ENCODE results near the gene FOXL2NB.

Gene FOXL2NB

GRCh38 chr3:138933068-138933668 is 13.8 kb upstream of the FOXL2NB start:
- ATAC-seq: no peak
- no peak for DNase-seq

- no peak for ATAC-seq
- no peak for DNase-seq
These were observed 12.9 kb upstream of the FOXL2NB start for GRCh38 chr3:138933981-138934691.

DNA sequence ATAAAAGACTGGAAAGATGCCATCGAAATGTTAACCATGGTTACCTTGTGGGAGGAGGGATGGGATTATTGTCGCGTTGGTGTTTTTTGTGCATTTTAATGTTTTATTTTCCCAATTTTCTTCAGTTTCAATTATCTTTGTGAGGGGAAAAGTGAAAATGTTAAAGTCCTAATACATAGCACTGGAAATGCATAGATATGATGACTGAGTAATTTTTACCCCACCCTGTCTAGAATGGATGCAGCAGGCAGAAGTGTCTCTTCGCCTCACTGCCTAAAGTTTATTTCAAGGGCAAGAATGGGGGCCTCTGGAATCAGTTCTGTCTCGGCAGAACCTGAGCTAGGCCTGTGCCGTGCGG is 11.5 kb upstream of the FOXL2NB start:
- DNase-seq: no peak
- no peak for ATAC-seq

DNA sequence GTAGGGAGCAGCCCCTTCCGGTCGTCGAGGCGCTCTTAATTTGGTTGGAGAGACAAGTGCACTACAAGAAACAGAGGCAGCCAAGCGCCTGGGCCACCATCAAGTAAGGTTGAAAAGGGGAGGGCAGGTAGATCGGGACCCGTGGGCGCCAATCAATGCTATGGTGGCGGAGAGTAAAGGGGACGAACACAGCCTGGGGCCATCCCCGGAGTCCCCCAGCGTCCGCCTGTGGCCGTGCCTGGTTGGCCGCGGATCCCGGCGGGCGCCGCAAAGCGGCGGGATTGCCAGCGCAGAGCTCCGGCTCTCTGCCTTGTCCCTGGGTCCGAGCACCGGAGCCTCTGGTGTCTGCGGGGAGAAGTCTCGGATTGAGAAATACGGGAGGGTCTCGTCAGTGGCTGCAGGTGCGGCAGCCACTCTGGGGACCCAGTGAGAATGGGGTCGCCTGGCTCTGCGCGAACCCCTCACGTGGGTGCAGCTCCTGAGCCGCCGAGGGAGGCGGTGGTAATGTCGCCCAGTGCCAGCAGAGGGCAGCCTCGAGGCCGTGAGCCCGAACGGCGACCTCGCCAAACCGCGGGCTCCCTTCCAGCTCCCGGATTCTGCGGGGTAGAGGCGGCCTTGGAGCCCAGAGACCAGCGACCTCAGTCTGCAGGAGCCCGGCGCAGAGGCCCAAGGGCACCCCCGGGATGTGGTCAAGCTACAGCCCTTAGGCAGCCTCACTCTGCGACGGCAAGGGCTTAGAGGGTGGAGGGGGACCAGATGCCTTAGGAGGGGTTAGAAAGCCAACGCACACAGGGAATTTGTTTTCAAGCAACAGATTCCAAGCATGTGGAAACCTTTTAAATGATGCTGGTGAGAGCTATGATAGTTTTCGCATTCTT is 10.9 kb upstream of the FOXL2NB start:
- DNase-seq (peak; percentile 82), ATAC-seq (peak; percentile 75)

GRCh38 chr3:138936741-138937689 is 10.0 kb upstream of the FOXL2NB start:
- DNase-seq (no peak), ATAC-seq (no peak)

- DNase-seq: no peak
- no peak for ATAC-seq
These were observed 9.3 kb upstream of the FOXL2NB start for GRCh38 chr3:138937690-138938055.

DNA sequence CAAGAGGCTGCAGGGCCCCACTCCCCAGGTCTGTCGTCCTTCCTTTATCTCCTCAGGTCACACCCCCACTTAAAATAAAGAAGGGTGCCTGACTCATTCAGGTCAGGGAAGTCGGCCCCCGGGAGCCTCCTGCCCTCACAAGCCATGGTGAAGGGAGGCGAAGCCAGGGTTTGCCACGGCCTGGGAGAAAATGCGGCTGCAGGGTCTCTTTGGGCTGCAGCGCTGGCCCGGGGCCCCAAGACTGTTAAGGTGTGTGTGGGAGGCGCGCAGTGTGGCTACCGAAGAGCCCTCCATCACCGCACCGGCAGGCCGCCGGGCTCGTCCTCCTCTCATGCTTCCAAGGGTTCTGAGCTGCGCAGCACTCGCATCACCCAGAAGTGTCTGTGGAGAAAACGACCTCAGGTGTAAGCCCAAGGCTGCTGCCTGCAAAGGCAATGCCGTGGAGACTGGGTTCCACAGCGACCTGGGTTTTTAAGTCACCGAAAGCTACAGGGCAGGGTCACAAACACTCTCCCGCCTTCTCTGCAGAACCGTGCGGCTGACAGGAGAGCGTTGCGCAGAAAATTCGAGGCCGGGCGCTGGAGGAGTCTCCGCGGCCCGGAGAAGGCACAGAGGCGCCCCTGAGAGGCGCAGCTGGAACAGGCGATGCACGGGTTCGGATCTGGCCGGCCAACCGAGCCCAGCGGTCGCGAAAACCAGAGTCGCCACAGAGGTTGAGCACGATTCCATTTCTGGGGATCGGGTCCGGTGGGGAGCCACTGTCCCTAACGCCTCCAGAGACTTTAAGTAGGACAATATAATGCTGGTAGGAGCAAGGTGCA is 8.8 kb upstream of the FOXL2NB start:
- ATAC-seq (no peak), DNase-seq (no peak)

GRCh38 chr3:138938877-138939560 is 8.0 kb upstream of the FOXL2NB start:
- DNase-seq: no peak
- no peak for ATAC-seq

- ATAC-seq (no peak), DNase-seq (no peak)
These were observed 7.3 kb upstream of the FOXL2NB start for GRCh38 chr3:138939561-138940241.

- DNase-seq (no peak), ATAC-seq (no peak)
These were observed 6.6 kb upstream of the FOXL2NB start for GRCh38 chr3:138940446-138940845.

DNA sequence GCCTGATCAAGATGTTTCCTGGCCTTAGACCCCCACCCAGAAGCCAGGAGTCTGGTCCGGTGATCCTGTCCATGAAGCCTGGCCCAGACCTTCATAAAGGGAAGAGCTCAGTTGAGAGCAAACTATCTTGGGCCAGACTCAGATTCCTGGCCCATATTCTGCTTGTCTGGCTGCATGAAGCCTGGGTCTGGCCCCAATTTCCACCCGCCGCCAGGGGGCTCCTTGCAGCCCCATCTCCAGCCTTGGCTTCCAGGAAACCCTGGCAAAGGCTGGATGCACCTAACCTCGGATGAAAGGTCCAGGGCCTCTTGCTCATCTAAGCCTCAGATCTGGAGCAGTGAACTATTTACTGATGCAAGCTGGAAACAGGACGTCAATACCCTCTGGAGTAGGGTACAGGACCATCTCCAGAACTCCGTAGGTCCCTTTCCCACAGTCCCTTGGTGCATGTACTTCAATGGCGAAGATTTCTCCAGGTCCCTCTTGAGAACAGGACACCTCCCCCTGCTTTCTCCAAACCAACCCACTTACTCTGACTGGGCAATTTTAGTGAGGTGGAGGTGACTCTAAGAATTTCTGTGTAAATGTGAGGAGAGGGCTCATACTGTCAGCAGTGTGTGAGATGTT is 5.6 kb upstream of the FOXL2NB start:
- no peak for ATAC-seq
- peak; percentile 57 for DNase-seq

DNA sequence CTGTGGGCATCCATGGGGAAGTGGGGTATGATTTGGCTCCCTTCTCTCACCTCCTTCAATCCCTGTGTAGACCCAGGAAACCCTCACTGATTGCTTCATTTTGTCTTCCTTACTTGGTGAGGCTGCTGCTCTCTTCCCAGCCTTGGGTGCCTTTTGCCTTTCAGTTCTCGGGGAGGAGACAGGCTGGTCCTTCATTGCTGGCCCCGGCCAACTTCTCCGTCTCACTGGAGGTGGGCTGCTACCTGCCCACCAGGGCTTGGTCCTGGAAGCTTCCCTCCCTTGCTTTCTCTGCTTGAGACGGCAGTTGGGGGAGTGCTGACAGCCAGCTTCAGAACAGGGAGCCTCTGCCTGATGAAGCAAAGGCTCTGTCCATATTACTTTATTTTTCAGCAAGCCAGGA is 4.7 kb upstream of the FOXL2NB start:
- DNase-seq (no peak), ATAC-seq (no peak)

DNA sequence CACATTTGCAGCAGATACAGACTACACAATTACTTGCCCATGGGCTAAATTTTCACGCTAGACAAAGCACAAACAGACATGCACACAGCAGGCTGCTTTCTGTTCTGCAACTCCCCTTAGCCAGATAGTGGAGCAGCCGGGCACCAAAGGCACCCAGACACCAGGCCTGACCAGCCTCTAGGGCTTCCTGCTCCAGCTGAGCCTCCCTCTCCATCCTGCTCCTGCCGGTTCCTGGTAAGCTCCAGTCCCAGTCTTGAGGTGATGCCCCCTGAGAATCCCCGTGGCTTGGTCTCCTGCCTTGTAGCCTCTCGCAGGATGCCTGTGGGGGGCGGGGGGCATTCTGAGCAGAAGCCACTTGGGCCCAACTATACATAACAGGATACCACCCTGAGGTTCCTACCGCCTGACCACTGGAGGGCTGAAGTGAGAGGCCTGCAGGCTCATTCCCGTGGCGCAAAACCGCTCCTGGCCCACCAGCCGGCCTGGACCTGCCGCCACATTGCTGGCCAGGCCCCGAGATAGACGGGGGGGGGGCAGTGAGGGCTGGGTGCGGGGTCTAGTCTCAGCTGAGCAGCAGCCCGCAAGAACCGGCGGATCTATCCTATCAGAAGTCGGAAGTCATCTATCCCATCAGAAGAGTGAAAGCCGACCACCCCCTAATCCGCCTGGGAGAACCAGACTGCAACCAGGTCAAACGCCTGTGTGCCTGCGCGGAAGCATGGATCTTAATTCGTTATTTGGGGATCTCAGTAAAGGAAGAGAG is 4.0 kb upstream of the FOXL2NB start:
- ATAC-seq: no peak
- no peak for DNase-seq

- DNase-seq (no peak), ATAC-seq (no peak)
These were observed 3.0 kb upstream of the FOXL2NB start for GRCh38 chr3:138943724-138944653.

GRCh38 chr3:138944654-138944928 is 2.4 kb upstream of the FOXL2NB start:
- no peak for ATAC-seq
- DNase-seq: no peak

DNA sequence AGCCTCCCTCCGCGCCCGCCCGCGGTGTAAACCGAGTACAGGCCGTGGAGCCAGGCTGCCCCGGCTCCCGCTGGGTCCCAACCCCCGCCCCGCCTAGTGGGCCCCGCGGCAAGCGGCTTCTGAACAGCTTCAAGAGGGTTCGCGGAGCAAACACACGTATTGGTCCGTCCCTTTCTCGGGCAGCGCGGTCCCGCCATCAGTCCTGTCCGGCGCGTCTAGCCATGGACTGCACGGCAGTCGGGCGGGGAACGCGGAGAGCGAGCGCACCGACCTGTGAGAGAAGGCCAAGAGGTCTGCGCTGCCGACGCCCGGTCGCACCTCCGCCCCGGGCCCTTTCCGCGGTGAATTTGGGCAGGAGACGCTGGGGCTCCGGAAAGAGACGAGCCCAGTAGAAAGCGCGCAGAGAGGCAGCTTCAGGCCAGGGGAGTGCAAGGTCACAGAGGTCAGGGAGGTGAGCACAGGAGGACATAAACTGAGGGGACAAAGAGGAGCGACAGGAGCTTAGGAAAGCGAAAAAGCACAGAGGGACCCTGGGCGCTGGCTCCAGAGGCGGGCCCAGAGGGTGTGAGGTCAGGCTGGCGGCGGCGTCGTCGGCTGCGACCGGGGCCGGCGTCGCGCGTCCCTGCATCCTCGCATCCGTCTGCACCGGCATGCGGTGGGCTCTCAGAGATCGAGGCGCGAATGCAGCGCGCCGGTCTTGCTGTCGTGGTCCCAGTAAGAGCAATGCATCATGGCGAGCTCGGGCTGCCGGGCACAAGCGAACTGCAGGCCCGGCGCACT is 1.9 kb upstream of the FOXL2NB start:
- DNase-seq (peak; percentile 40), ATAC-seq (no peak)
